Measurements from ENCODE around the gene PCBP3.
"Not testable (repeated sequence)": the region's sequence is repeated elsewhere in the genome, so short reads cannot be mapped to it uniquely, and the experiment has no call there.

The PCBP3 gene

DNA sequence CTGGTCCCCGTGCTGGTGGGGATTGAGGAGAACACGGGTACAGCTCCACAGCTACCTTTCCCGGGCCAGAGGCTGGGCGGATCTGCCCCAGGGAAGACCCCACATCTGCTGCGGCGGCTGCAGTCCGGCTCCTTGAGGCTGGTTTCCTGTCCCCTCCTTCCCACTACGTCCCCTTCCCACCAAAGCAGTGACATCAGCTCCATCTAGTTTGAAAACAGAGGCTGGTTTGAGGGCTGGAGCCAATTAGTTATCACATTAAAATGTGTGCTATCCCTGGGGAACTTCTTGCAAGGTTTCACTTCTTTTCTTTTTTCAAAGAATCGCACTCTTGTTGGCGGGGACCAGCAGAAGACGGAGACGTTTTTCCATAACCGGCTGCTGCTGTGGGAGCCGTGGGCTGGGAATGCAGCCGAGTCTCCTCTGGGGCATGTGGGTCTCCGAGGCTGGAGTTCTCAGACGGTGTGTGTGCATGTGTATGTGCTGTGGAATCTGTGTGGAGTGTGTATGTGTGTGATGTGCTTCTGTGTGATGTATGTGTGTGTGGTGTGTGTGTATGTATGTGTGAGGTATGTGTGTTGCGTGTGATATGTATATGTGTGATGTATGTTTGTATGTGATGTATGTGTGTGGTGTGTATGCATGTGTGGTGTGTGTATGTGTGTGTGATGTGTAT is 8.9 kb upstream of the PCBP3 start:
- no peak for DNase-seq (ENCODE audit: low read depth in 4 of 4, low spot score in 1 of 4)

DNA sequence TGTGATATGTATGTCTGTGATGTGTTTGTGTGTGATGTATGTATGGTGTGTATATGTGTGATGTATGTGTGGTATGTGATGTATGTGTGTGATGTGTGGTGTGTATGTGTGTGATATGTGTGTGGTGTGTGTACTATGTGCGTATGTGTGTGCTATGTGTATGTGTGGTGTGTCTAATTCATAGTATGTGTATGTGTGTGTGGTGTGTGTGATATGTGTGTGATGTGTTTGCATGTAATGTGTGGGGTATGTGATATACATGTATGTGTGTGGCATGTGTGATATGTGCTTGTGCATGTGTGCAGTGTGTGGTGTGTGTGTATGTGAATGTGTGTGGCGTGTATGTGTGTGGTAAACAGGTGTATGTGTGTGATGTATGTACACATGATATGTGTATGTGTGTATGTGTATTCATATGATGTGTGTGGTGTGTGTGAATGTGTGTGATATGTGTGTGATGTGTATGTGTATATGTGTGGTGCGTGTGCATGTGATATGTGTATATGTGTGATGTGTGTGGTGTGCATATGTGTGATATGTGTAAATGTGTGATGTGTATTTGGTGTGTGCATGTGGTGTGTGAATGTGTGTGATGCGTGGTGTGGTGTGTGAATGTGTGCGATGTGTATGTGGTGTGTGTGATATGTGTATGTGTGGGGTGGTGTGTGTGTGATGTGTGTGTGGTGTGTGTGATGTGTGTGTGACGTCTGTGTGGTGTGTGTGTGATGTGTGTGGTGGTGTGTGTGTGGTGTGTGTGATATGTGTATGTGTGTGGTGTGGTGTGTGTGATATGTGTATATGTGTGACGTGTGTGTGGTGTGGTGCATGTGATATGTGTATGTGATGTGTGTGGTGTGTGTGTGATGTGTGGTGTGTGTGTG is 8.0 kb upstream of the PCBP3 start:
- DNase-seq (ENCODE audit: low read depth in 4 of 4, low spot score in 1 of 4) = no peak

DNA sequence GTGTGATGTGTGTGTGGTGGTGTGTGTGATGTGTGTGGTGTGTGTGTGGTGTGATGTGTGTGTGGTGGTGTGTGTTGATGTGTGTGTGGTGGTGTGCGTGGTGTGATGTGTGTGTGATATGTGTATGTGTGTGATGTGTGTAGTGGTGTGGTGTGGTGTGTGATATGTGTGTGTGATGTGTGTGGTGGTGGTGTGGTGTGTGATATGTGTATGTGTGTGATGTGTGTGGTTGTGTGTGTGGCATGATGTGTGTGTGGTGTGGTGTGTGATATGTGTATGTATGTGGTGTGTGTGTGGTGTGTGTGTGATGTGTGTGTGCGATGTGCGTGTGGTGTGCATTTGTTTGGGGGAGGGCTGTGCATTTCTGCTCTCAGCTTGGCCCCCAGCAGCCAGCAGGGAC is 7.1 kb upstream of the PCBP3 start:
- DNase-seq (ENCODE audit: low read depth in 4 of 4, low spot score in 1 of 4) = no peak

DNA sequence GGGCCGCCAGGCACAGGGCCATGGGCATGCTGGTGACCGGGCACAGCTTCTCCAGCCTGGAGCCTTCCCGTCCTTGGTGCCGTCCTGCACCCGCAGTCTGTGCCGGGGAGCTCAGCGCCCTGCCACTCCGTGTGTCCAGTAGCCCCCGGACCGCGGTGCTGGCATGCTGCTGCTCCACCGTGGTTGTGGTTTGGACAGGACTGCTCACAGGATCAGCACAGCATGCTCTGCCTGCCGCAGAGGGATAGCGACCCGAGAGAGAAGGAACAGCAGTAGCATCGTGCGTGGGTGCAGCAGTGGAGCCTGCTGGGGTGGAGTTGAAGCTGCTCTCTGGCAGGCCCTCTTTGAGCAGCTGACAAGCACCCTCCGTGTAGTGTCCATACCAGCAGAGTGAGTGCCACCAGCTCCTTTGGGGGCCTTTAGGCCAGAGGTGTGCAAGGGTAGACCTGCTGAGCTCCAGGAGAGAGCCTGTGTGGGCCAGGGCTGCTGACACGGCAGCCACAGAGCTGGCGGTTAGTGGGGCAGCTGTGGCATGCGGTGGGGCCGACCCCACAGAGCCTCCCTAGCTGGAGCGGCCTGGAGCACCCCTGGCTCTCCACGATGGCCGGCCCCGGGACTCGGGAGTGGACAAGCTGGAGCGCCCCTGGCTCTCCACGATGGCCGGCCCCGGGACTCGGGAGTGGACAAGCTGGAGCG is 6.4 kb upstream of the PCBP3 start:
- no peak for DNase-seq (ENCODE audit: low read depth in 4 of 4, low spot score in 1 of 4)

DNA sequence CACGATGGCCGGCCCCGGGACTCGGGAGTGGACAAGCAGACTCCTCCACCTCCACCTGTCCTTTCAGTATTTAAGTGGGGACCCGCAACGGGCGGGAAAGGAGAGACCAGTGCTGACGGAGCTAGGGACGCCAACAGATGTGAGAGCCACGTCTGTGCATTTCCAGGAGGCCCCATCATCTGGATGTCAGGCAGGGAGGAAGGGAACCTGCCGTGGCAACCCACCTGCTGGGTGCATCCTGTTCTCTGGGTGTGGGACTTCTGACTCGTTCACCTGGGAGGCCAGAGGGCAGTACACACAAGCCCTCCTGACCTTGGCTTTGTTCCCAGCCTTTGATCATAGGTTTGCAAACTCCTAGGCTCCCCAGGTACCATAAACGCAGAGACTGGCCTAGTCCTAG is 5.6 kb upstream of the PCBP3 start:
- DNase-seq (ENCODE audit: low read depth in 4 of 4, low spot score in 1 of 4) = no peak

DNA sequence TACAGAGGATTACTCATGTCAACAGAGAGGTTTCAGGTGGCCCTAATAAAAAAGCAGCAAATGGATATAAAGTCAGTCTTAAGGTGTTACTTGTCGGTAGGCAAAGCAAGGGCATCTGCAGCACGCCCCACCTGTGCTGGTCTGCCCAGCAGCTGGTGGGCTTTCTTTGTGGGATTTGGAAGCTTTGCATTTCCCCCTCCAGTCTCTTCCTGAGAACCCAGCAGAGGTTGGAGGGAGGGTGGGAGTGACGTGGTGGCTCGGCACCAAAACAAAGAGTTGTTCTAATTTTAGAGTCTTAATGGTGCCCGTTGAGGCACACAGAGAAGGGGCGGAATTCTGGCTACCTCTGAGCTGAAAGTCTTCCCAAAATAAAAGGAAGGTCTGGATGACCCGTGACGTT is 4.8 kb upstream of the PCBP3 start:
- no peak for DNase-seq (ENCODE audit: low read depth in 4 of 4, low spot score in 1 of 4)

DNA sequence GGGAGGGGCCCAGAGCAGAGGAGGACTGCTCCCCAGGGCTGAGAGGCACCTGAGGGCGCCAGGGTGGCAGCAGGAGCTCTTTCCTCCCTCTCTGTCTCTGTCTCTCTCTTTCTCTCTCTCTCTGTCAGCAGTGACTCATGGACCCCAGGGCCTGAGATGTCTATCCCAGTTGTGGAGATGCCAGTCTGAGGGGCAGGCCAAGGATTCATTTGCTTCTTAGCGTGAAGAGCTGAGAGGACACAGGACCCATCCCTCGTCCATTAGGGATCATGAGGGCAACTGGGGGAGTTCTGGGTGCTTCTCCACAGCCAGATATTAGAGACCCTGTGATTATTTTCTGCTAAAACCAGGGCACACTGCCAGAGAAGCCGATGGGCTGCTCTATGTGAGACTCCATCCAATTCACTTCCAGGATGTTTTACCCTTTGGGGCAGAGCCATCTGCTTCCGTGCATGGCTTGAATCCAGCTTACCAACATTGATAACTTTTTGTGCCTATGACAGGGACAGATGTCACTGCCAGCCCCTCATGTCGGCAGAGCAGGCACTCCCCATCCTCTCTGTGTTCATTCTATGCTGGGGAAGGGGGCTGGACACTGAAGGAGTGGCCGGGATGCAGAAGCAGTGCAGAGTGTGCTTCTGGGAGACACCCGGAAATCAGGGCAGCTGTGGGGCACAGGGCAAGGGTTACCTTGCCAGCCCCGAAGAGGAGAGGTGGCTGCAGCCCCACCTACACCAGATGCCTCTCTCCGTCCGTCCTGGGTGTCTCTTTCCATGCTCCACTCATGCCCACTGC is 4.1 kb upstream of the PCBP3 start:
- DNase-seq (ENCODE audit: low read depth in 4 of 4, low spot score in 1 of 4) = no peak

DNA sequence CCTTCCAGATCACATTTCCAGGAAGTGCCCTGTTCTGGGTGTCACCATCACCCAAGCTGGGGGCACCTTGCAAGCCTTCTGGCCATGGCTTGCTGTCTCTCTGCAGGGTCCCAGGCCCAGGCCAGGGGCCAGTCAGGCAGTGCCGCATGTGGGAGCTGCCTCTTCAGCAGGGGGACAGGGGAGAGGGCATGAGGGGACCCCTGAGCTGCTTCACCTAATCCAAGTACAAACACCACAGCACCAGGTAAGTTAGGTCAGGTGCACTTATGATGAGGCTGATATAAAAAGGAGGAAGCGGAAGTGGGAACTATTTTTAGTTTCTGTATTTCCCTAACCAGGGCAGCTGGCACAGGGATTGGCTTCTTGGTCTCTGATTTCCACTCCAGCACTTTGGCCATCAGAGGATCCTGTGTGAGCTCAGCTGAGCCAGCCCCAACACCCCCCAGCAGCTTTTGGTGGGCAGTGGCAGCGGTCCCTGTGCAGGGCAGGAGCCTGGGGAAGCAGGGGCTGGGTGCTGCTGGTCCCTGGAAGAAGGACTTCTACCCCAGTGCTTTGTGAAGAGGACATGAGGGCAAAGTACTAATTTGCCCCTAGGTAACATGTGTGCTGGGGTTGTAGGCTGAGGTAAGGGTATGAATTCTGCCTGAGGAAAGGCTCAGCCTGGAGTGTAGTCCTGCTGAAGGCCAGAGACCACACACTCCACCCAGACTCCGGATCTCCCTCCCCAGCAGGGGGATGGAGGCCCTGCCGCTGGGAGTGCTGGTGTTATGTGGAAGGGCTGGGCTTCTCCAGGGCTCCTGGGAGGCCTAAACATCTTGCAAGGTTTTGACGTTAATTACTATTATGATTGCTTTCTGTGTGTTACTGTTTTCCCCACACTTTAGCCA is 3.3 kb upstream of the PCBP3 start:
- DNase-seq (ENCODE audit: low read depth in 4 of 4, low spot score in 1 of 4) = no peak

DNA sequence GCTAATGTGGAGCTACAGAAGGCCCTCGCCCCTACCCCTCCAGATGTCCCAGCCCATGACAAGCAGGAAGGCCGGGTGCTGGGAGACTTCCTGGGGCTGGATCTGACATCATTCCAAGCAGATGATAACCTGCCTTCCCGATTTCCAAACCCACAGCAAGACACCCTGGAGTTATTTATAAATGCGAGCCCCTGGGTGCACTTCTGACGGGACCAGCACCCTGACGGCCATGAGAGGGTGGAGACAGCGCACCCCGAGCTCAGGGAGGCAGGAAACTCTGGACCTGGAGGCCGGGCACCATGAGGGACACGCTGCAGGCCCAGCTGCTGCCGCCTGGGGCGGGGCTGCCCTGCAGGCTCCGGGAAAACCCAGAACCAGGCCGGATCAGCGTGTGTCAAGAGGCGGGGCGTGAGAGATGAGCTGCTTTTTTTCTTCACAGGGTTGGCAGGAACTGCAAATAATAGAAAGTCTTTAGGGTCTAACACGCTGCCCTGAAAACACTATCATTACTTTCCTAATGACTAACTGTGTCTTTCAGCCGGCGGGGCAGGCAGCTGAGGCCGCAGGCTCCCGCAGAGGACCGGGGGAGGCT is 2.5 kb upstream of the PCBP3 start:
- DNase-seq (ENCODE audit: low read depth in 4 of 4, low spot score in 1 of 4) = no peak

DNA sequence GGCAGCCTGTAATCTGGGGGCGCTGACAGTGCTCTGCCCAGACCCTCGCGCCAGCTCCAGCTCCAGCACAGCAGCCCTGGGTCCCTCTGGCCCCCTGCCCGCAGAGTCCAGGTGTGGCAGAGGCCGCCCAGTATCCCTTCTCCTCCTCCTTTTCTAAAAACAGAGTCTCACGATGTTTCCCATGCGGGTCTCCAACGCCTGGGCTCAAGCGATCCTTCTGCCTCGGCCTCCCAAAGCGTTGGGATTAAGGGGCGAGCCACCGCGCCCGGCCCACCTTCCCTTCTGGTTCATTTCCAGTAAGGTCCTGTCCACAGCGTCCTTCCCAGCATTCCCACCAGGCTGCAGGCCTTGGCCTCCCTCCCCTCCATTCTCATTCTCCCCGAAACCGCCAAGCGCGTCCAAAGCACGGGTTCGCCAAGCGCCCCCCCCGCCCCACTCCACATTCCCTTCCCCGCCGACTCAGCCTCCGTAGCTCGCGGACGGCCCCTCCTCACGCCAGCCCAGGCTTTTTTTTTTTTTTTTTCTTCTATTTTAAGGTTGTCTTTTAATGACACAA is 2.0 kb upstream of the PCBP3 start:
- no peak for DNase-seq (ENCODE audit: low read depth in 4 of 4, low spot score in 1 of 4)

DNA sequence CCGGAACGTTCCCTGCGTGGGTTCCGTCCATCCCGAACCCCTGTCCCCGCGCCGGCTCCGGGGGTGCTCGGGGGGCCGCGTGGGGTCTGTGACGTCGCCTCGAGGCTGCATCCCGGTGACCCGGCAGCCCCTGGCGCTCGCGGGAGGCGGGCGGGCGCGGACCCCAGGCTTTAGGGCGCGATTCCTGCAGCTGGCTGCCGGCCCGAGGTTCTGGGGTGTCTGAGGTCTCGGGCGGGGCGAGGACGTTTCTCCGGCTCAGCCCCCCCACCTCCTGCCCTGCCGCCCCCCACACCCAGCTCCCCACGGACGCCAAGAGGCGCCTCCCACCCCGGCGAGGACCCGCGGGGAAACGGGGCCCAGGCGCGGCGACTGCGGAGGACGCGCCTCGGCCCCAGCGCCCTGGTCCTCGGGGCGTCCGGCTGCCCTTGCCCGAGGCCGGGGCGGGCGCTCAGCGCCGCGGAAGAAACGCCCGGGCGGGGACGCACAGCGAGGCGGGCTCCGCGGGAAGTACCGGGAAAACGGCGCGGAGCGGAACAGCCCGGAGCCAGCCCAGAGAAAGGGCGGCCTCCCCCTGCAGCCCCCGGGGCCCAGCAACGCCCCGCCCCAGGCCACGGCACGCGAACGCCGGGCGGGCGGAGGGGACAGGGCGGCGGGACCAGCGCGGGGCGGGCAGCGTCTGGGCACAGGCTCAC is 1.3 kb upstream of the PCBP3 start:
- DNase-seq (ENCODE audit: low read depth in 4 of 4, low spot score in 1 of 4) = no peak

DNA sequence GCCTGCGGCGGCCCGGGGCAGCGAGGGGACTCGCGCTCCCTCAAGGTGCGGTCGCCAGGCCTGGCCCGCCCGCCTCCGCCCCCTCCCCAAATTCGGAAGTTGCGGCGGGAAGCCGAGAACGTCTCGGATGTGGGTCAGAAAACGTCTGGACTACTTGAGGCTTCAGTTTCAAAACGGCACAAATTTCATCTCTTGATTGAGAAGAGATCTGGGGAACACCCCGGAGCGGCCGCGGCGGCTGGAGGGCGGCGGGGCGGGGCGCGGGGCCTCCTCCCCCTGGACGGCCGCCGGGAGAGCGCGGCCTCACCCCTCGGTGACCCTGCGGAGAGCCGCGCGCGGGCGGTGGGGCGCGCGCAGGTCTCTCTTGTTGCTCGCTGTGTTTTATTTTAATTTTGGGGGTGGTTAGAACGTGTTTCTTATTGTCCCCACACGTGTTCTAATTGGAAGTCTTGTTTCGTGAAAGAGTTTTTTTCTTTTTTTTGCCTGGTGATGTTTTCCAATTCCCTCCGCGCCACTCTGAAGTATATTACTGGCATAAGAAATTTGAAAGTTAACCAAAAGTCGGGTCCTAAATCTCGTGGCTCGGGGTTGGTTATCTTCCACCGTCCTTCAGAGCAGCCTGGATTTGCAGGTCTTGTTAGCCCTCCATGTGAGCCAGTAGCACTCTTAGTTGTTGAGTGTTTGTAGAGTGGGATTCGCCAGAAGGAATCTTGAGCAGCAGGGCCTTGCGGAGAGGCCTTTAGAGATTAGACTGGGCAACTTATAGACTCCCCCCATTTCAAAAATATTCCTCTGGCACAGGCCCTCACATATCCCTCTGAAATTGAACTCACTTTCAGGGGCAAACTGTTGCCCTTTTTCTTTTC is 749 bp downstream of the PCBP3 start:
- no peak for DNase-seq (ENCODE audit: low read depth in 4 of 4, low spot score in 1 of 4)

DNA sequence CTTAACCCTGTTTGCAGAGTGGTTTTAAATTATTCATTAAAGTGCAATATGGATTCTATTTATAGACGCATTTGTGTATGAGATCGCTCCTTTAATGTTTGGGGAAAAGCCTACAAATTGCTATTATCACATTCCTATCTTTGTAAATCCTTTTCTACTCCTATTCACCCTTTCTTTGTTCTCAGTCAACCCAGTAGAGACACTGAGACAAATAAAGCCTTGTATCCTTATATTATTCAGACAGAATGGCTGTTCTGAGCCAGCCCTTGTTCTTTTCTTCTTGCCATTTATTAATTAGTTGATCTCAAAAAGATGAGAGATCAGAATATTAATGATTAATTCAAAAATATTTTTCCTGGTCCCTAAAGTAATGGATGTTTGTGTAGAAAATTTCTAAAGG is 8.4 kb downstream of the PCBP3 start:
- DNase-seq (ENCODE audit: low read depth in 4 of 4, low spot score in 1 of 4) = no peak

DNA sequence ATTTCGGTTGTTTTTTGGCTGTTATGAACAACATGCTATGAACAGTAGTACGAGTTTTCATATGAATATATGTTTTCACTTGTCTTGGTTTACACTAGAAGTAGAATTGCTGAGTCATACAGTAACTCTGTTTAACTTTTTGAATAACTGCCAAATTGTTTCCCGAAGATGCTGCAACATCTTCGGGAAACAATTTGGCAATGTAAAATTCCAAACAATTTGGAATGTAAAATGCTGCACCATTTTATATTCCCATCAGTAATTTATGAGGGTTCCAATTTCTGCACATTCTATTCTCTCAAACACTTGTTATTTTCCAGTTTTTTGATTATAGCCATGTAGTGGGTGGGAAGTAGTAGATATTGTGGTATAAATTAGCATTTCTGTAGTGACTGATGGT is 11.6 kb downstream of the PCBP3 start:
- DNase-seq (ENCODE audit: low read depth in 4 of 4, low spot score in 1 of 4) = no peak

DNA sequence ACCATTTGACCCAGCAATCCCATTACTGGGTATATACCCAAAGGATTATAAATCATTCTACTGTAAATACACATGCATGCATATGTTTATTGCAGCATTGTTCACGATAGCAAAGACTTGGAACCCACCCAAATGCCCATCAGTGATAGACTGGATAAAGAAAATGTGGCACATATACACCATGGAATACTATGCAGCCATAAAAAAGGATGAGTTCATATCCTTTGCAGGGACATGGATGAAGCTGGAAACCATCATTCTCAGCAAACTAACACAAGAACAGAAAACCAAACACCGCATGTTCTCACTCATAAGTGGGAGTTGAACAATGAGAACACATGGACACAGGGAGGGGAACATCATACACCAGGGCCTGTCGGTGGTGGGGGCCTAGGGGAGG is 12.6 kb downstream of the PCBP3 start:
- not testable (repeated sequence) for DNase-seq (ENCODE audit: low read depth in 4 of 4, low spot score in 1 of 4)

DNA sequence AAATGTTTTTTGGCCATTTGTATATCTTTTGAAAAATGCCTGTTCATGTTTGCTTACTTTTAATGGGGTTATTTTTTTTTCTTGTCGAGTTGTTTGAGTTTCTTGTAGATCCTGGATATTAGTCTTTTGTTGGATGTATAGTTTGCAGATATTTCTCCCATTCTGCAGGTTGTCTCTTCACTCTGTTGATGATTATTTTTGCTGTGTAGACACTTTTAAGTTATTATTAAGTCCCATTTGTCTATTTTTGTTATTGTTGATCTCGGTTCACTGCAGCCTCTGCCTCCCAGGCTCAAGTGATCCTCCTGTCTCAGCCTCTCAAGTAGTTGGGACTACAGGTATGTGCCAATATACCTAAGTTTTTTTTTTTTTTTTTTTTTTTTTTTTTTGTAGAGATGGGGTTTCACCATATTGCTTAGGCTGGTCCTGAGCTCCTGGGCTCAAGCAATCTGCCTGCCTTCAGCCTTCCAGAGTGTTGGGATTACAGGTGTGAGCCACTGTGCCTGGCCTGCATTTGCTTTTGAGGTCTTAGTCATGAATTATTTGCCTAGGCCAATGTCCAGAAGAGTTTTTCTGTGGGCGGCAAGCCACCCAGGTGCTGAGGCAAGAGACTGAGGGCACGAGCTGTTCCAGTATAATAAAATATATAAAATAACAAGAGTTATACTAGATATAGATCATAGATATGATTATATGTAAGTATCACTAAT is 18.5 kb downstream of the PCBP3 start:
- DNase-seq (ENCODE audit: low read depth in 4 of 4, low spot score in 1 of 4) = not testable (repeated sequence)

DNA sequence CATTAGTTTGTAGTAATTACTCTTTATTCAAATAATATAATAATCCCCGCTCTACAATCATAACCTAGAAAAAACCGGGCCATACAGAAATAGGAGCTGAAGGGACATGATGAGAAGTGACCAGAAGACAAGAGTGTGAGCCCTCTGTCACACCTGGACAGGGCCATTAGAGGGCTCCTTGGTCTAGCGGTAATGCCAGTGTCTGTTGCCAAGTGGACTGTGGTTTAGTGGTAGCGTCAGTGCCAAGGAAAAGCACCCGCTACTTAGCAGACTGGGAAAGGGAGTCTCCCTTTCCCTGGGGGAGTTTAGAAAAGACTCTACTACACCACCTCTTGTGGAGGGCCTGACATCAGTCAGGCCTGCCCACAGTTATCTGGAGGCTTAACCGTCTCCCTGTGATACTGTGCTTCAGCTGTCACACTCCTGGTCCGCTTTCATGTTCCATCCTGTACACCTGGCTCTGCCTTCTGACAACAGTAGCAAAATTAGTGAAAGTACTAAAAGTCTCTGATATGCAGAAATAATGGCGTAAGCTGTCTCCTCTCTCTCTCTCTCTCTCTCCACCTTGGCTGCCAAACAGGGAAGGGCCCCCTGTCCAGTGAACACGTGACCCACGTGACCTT is 19.2 kb downstream of the PCBP3 start:
- DNase-seq (ENCODE audit: low read depth in 4 of 4, low spot score in 1 of 4) = not testable (repeated sequence)
